Measurements from ENCODE around the gene C9orf72. TPM values are rescaled to one million over a fixed set of nuclear protein-coding genes. Genes with fewer than 3 reads are reported as not detected.

C9orf72 gene
- total and polyA plus RNA-seq, 12 donors, result 4.9 to 22.0 (median 15.8) TPM

- H3K36me3 ChIP-seq, result peaks cover 0 to 99% (median 33%) of the 10 kb centered on the region in 9 donors
- intact Hi-C loops (cut with DNase I), result no loop called here
Observed at GRCh38 chr9:27560457-27560856, 12.8 kb downstream of the C9orf72 start.

GRCh38 chr9:27558307-27558706, 15.0 kb downstream of the C9orf72 start:
- Histone ChIP-seq H3K4me3 (no peak overlapping the region), H3K27me3 (no peaks in the 10 kb centered on the region), H3K36me3 (peaks cover 0 to 99% (median 33%) of the 10 kb centered on the region in 9 donors), H3K9me3 (no peaks in the 10 kb centered on the region), H3K4me1 (peaks cover 0 to 2% (median 0%) of the 10 kb centered on the region in 9 donors), H3K27ac (no peak overlapping the region)
- intact Hi-C loops (cut with DNase I), result loop anchor here in 1 of 10 donors (10.0 kb wide), 1 partner anchor 534 kb away; no protein-coding TSS in a partner anchor
- no peak for TF ChIP-seq CTCF (IDR thresholded peaks at IDR 0.05)
- ATAC-seq, result no peak
- DNase-seq, result no peak

More at GRCh38 chr9:27560457-27560856, 12.8 kb downstream of the C9orf72 start:
- no peak for ATAC-seq
- no peaks in the 10 kb centered on the region for H3K27me3 ChIP-seq
- DNase-seq, result no peak
- no peaks in the 10 kb centered on the region for H3K9me3 ChIP-seq
- no peak for TF ChIP-seq CTCF (IDR thresholded peaks at IDR 0.05)
- H3K4me3 ChIP-seq, result no peak overlapping the region
- H3K4me1 ChIP-seq, result peaks cover 0 to 18% (median 0%) of the 10 kb centered on the region in 9 donors
- no peak overlapping the region for H3K27ac ChIP-seq

GRCh38 chr9:27556470-27556869, 16.8 kb downstream of the C9orf72 start:
- no peak for TF ChIP-seq CTCF (IDR thresholded peaks at IDR 0.05)
- H3K27me3 ChIP-seq, result no peaks in the 10 kb centered on the region
- no peak overlapping the region for H3K27ac ChIP-seq
- no peak for DNase-seq
- H3K4me1 ChIP-seq, result no peaks in the 10 kb centered on the region
- peaks cover 0 to 100% (median 32%) of the 10 kb centered on the region in 9 donors for H3K36me3 ChIP-seq
- WGBS, 2 donors, result 92% methylated on average over 8 of the region's 8 CpGs
- ATAC-seq, result no peak
- H3K4me3 ChIP-seq, result no peak overlapping the region
- H3K9me3 ChIP-seq, result no peaks in the 10 kb centered on the region
- intact Hi-C loops (cut with DNase I), result loop anchor here in 1 of 10 donors (10.0 kb wide), 1 partner anchor 532 kb away; no protein-coding TSS in a partner anchor

DNA sequence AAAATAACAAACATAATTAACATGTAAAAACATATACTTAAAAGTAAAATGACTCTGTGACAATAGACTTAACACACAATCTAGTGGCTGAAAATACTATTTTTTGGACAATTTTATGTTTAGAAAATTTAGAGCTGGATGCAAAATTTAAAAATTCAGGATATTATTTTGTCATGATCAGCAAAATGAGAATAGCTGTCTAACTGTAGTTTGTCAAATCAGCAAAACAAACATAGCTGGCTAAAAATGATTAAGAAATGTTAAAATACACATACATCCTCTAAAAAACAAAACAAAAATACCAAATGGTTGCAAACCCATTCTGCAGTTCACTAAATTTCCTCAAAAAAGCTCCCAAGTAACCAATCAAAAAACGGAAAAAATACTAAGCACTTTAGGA, 18.6 kb downstream of the C9orf72 start:
- ATAC-seq (no peak), DNase-seq (no peak)
- peaks cover 0 to 100% (median 32%) of the 10 kb centered on the region in 9 donors for H3K36me3 ChIP-seq
- intact Hi-C loops (cut with DNase I), result loop anchor here in 1 of 10 donors (10.0 kb wide), 1 partner anchor 530 kb away; no protein-coding TSS in a partner anchor
- TF ChIP-seq CTCF (IDR thresholded peaks at IDR 0.05), result no peak
- no peaks in the 10 kb centered on the region for H3K27me3 ChIP-seq
- no peak overlapping the region for H3K4me3 ChIP-seq
- H3K9me3 ChIP-seq, result no peaks in the 10 kb centered on the region
- no peak overlapping the region for H3K27ac ChIP-seq
- 95 to 97% methylated on average over 1 of the region's 1 CpG for WGBS, 2 donors
- H3K4me1 ChIP-seq, result no peaks in the 10 kb centered on the region
